HG03354 (cell line): ENCODE measurements around the gene RTN4RL1.

Experiments
- ATAC-seq: cut with Tn5 transposase; IDR thresholded peaks from one replicate; pipeline ENCODE4 v1.9.1; 2021; ENCODE audit warnings: mild to moderate bottlenecking; ENCODE audit not compliant: unreplicated experiment, poor library complexity, severe bottlenecking

The RTN4RL1 gene

DNA sequence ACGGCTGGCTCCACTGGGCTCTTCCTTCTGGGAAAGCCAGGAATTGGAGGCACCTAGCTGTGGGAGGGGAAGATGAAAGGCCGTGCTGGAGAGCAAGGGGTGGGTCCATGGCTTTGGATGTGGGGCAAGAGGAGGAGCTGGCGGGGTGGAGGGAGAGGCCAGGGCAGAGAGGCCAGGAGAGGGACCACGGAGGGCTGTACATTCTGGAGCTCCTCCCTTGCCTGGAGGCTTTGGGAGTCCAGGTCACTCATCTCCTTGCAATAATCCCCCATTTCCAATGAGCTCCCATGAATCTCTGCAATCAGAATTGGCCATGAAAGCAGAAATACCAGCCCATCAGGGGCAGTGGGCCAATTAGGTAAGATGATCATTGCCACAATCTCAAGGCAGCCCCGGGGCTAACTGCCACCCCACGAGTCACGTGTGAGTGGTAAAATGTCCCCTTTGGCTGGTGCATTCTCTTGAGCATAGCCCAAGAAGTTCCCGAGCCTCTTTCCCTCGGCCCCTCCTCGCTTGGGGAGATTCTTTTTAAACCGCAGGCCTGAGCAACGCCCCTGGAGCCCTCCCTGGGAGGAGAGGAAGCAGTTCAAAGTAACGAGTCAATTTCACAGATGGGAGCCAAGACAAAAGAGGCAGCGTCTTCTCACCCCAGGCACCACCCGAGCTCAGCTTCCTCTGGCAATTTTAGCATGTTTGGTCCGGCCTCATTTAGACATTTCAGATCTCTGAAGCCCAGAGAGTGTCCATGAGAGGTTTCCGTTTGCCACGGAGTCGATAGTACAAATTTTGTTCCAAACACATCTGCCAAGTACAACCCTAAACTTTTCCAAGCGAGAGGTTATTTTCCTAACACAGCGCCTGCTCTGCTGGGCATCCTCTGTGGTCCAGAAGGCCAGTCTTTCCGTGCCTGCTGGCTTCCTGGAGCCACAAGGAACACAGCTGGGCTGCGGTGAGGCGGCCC is 13.4 kb downstream of the RTN4RL1 start:
- ATAC-seq: no peak

DNA sequence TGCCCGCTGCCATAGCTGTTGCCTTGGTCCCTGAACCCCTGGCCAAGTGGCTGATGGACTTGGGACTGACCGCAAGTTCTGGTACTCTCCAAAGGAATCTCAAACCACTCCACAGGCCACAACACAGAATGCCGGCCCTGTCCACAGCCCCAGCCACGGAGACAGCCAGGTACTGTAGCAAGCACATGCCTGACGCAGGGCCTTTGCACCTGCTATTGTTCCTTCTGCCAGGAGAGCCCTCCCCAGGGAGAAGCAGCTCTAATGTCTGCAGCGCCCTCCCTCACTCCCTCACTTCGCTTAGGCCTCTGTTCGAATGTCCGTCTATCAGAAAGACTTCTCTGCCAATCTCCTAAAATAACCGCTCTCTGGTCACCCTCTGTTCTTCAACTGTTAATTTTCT is 15.4 kb downstream of the RTN4RL1 start:
- no peak for ATAC-seq

DNA sequence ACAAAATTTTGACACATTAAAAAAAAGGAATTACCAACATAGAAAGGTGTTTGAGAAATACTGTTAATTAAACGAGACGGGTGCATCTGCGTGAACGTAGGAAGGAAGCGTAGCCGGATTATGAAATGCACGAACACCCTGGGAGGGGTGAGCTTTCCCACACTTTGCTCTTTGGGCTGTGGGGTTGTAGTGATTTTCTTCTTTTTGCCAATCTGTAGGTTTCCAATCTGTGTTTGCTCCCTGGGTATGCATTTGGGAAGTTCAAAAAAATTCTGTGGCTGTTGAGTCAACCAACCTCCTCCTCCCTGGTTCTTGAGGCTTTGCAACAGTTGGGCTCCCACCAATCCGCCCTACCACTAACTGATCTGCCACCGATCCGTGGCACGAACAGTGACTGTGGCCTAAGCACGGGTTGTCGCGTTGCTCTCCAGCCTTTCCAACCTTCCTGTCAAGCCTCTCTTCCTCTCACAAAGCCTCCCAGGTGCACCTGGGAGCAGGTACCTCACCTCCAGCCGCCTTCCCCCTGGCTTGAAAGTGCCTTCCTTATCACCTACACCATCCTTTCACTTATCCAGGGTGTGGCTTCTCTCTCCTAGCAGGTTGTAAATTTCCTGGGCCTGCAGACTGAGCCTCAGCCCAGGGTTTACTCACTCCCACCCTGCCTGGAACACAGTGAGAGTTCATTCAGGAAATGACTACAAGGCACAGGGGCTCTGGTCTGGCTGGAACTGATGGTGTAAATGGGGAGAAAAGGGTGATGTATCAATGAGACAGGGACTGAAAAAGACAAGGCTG is 16.6 kb downstream of the RTN4RL1 start:
- no peak for ATAC-seq

DNA sequence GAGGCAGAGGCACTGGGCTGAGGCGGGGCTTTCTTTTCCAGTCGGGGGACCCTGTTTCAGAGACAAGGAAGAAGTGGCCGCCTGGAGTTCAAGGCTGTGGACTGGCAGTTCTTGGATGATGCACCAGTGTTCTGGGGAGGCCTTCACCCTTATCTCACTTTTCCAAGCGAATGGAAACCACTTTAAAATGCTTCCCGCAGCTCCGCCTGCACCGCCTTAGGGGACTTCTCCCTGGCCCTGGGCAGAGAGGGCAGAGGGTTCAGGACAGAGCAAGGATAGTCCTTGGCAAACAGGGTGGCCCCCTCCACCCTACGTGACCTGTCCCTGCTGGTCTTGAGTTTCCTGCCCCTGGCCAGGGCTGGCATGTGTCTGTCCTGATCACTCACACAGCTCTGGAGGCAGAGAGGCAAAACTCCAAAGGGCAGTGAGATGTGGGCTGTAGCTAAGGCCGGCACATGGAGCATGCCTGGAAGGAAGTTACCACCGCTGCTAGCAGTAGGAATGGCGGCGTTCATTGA is 20.6 kb downstream of the RTN4RL1 start:
- no peak for ATAC-seq

DNA sequence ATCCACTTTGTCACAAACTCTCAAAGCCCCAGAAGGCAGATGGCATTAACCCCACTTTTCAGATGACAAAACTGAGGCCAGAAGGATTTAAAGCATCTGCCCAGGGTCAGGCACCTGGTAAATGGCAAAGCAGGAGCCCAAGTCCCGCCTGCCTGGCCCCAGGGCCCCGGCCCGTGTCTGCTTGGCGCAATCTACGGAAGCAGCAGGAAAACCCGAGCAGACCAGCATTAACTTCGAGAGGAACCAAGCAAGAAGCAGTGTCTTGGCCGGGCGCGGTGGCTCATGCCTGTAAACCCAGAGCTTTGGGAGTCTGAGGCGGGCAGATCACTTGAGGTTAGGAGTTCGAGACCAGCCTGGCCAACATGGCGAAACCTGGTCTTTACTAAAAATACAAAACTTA is 21.6 kb downstream of the RTN4RL1 start:
- no peak for ATAC-seq

DNA sequence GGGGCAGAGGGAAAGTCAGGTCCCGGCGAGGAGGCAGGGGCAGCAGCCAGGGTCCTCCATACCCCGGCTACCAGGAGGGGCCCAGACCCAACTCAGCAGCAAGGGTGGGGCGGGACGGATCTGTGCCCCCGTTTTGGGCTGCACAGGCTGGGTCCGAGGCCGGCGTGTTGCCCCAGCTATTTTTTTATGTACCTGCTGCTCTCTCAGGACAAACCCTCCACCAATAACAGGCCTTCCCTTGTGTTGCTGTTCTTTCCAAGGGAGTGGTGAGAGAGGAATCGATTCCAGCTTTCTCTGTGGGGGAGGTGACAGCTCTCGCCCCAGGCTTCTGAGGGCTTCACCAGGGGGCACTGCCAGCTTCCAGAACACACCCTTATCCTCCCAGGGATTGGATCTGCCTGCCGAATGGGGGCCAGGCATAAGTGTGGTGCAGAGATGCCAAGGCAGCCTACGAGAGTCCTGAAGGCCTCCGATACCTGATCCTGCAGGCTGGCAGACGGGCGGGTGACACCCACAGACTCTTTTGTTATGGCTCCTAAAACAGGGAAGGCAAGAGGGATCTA is 22.3 kb downstream of the RTN4RL1 start:
- no peak for ATAC-seq

DNA sequence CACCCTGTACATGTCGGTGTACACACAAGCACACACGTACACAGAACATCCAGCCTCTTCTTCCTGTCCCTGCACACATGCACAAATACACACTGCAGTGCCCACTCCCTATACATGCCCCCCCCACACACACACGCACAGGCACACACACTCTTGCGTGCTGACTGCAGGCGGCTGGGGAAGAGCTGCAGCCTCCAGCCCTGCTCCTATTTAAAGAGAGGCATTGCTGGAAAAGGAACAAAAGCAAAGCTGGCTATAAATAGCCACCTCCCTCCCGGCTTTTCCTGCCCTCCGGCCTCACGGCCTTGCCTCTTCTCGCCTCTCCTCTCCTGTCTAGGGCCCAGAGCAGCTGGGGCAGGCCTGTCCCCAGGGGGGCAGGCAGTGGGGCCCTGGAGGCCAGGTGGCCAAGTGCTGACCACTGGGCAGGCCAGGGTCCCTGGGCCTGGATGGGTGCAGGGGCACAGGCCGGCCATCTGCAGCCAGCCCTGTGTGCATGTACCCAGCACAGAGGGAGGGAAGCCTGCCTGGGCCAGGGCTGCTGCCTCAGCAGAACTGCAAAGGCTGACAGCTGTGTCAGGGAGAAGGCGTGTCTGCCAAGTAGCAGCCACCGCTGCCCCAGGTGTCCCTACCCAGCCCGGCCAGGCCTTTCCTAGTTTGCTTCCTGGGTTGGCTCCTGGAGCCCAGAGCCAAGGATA is 25.4 kb downstream of the RTN4RL1 start:
- no peak for ATAC-seq

DNA sequence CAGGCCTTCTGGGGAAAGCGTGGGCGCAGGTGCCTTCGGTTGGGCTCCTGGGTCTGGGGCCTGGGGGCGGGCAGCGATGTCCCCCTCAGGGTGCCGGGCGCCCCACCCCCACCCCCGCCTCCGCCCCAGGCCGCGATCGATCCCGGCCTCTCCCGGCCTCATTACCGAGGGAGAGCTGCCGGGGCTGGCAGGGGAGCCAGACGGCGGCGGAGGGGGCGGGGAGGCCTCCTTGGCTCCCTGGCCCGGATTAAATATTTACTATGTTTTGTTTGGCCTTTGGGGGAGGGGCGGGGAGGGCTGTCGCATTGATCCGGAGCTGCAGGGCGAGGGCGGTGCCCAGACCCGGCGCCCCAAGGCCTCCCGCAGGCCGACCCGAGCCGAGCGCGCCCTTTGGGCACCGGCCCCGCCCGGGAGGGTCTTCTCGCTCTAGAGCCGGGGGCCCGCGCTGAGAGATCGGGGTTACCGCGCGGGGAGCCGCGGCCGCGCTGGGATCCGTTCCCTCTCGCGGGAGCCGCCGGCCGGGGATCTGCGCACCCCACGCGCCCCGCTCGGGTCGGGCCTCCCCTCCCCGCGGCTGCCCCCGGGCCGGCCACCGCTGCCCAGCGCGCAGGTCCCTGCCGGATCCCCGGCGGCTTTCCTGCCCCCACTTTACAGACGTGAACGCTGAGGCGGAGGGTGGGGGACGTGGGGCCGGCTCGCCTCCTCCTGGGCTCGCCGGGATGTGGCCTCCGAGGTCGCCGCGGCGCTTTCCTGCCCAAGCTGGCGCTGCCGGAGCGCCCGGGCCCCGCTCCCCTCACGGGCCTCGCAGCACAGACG is 27.0 kb downstream of the RTN4RL1 start:
- no peak for ATAC-seq

DNA sequence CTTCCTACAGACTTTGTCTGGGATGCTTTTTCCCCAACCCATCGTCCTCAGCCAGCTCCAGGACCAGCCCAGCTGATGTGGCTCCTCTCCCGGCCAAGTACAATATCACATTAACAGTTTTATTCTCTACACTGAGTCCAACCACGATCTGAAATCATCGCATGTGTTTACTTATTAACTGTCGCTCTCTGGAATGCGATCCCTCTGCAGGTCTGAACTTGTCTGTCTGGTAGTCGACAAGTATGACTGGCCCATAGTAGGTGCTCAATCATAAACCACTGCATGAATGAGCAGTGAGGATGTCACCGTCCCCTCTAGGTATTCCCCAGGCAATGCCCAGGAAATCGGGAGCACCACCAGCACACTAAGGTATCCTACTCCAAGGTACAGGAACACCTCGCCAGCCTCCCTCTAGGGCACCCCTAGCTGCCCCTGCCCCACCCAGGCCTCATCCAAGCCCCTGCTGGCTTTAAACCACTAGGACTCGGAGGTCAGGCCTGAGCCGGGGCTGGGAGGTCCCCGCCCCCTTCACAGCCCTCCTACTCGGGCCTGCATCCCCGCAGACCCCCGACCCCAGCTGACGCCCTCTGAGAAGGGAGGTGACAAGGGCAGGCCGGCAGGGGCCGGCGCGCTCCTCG is 27.7 kb downstream of the RTN4RL1 start:
- no peak for ATAC-seq

DNA sequence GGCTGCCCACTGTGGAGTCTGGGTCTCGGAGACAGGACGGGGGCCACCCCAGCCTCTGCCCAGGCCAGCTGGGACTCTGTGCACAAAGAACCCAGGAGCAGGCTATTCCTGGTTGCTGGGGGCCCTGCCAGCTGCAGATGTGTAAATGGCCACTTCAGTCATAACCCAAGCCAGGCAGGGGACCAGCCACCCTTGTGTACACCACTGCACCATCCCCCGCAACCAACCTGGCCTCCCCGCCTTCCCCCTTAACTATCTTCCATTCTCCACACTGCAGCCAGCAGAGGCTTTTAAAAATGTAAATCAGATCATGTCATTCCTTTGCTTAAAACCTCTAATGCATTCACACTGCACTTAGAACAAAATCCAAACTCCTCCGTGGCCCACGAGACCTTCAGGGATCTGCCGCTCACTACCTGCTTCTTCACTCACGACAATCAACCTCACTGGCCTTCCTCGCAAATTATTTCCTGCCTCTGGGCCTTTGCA is 28.3 kb downstream of the RTN4RL1 start:
- no peak for ATAC-seq

DNA sequence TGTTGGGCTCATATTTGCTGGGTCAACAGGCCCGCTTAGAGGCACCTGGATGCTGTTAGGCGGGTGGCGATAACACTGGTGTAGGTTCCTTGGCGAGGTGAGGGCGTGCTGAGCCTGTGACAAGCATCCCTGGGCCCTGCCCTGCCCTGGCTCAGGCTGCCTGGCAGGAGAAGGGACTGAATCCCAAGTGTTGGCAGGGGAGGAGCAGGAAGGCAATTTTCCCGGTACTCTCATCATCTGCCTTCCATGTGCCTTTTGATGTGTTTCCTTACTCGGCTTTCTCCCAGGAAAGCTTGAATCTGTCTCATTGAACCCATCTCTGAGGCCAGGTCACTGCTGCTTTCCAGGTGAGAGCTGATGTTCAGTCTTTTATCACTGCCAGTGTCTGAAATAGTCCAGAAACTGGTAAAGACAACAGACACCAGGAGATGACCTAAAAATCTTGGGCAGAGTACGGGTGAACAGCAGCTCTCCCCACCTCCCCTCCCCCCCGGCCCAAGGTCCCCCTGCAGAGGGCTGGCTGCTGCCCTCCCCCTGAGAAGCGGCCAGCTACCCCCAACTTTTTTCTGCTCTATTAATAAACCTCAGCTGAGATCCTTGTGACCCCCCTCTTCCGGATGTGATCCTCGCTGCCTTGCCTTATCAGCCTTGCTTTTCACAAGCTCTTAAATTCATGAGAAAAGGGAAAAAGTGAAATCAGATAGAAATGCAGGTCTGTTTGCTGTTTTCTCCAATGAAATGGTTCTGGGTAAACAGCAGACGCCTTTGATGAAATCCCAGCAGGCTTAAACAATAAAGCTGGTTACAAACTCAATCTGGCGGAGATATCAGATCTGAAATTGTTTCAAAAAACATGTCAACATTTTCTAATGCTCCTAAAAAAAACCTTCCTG is 29.0 kb downstream of the RTN4RL1 start:
- no peak for ATAC-seq

DNA sequence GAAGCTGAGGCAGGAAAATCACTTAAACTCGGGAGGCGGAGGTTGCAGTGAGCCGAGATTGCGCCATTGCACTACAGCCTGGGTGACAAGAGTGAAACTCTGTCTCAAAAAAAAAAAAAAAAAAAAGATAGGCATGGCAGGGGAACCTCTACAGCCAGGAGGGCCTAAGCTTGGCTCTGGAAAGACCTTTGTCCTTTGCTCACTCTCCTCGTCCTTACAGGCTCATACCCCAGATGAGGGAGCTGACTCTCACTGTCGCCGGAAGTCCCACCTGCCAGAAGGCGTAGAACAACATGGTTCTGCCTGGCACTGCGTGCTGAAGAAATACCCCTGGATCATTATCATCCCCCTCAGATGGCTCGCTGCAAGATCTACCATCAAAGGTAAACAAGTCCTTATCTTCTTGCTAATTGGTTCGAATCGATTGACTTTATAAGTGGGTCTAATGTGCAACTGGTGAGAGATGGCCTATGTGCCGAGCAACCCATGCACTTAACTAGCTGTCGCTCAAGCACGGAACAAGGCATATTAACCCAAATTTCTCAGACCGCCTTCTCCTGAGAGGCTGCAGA is 29.7 kb downstream of the RTN4RL1 start:
- ATAC-seq: no peak

DNA sequence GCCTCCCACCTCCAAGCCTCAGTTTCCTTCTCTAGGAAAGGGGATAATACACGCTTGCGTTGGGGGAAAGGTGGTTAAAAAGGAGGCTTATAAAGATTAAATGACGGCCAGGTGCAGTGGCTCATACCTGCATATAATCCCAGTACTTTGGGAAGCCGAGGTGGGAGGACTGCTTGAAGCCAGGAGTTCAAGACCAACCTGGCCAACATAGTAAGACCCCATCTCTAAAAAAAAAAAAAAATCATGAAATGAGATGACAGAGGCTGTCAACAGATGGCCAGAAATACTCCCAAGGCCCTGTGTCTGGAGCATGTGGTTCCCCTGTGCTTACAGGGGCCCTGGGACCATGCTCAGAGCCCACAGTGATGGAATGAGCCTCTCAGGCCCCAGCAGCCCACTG is 30.4 kb downstream of the RTN4RL1 start:
- no peak for ATAC-seq

DNA sequence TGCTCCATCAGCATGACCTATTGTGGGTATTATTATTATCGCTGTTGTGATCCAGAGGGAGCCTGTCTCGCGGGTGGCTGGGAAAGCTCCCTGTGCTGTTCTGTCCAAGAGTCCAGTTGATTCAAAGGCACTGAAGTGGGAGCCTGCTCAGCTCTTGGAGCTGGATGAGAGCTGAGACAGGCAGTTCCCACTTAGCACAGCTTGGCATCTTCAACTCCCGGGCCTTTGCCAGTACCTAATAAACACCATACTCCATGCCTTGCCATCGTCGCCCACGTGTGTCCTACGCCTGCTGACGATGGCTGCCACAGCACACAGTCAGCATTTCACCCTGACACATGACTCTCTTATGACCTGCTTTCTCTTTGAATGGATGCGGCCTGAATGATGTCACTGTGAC is 32.6 kb downstream of the RTN4RL1 start:
- no peak for ATAC-seq

DNA sequence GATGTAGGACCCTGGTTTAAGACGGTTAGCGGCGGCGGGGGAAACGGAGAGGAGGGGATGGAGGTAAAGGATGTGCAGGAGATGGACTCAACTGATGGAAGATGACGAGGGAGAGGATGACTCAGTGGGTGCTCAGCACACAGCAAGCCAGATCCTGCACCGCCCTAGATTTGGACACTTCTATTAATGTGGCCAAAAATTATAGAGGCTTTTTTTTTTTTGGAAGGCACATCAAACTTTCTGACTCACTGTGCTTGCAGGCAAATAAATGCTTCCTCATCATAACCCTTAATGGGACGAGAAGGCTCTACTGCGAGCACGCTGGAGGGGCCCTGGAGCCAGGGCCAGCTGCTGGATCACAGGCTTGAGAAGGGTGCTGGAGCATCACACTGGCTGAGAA is 36.0 kb downstream of the RTN4RL1 start:
- no peak for ATAC-seq

DNA sequence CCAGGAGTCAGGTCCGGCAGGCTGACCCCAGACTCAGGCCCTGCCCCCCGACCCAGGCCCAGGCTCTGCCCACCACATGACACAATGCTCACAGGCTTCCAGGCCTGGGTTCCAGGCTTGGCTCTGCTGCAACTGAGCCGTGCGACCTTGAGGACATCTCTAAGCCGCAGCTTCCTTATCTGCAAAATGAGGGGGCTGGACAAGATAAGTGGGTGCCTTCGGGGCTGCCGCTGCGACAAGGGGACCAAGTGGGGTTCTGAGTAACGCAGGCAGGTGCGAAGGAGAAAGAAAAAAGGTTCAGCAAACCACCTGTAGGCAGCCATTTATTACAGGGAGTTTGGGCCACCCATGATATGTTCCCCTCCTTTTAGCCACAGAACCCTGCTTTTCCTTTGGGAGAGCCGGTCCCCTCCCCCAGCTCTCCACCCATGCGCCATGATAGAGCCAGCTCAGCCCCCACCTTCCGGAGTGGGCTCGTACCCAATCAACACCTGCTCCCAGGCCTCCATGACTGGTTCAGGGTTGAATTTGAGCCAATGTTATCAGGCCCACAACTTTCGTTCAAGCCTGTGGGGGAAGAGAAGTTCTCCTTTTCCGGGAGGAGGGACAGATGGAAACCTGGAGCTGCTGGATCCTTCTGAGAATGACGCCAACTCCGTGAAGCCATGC is 38.2 kb downstream of the RTN4RL1 start:
- ATAC-seq: no peak

DNA sequence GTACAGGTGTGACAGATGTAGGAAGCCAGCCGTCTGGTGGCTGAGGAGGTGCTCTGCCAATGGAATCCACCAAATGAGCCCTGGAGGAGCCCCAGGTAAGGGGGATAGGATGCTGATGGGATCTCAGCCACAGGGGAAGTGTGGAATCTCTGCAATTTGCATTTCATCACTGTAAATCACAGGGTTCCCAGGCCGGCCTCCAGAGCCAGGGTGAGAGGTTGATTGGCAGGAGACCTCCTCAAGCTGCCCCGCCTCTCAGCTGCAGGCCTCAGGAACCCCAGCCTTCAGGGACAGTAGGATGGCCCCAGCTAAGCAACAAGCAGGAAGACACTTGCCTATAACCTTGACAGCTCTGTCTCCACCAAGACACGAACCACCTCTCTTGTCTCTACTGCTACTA is 39.4 kb downstream of the RTN4RL1 start:
- no peak for ATAC-seq
